Activated CD4-positive, alpha-beta T cell treated with anti-CD3 and anti-CD28 coated beads for 4 hours (primary cell): Measurements from ENCODE around the gene GPR119.
"Not testable (repeated sequence)": the region's sequence is repeated elsewhere in the genome, so short reads cannot be mapped to it uniquely, and the experiment has no call there.

Experiments used
- DNase-seq, 2 donors: peaks; one replicate each; pipeline ENCODE4 v3.0.0-alpha.2; 2020

GPR119 gene

DNA sequence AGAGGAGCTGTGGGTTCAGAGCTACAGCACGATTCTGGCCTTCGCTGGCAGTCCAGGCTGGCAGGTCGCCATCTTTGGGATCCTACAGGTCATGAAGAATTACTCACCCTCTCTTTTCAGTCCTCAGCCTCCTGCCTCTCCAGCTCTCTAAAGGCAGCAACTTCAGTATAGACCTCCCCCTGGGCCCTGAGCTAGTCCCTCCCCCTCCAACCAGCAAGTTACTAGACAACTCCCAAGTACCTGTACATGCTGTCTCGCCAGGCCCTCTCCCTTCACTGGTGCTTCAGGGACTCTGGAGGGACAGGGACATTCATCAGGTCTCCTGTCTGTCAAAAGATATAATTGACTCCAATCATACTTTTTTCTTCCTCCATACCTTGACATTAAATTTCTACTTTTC lies at the start of gene GPR119:
GPR119 (minus strand) TSS at position 155 of the 400 bp plus-strand sequence. CDS start 227 bp downstream, outside the sequence.
- DNase-seq, result no peak

GRCh38 chrX:130429236-130429635 lies 43.8 kb upstream of the GPR119 start:
- DNase-seq, result not testable (repeated sequence)

DNA sequence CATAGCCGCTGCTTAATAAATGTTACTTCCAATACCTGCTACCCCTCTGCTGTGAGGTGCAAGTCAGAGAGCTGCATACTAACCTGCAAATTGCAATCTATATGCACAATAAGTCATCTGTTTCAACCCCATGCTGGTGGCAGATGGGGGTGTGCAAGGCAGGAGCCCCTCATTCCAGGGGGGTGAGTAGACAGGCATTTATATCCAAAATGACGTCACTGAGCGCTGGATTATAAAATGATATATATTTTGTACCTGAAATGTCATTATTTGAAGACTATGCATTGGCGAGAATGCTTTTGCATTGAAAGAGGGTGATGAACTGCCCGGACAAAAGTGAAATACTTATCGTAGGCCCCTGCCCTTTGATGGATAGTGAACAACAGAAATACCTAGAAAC lies 41.1 kb upstream of the GPR119 start:
- DNase-seq, result no peak

DNA sequence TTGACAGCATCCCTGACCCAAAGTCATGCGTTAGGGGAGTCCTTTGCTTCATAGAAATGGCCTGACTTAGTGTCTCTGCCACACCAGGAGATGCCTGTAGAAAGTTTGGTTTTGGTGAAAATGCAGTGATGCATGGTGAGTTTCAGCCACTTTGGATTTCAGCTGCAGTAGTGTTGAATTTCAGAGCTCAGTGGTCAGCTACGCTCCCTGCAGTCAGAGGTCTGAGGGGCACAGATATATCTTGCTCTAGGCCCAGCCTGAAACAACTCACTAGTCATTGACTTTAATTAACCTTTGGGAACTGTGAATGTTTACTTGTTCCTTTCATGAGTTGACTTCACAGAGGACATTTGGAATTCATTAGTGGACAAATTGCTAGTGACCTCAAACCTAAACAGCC lies 33.8 kb upstream of the GPR119 start:
- no peak for DNase-seq

DNA sequence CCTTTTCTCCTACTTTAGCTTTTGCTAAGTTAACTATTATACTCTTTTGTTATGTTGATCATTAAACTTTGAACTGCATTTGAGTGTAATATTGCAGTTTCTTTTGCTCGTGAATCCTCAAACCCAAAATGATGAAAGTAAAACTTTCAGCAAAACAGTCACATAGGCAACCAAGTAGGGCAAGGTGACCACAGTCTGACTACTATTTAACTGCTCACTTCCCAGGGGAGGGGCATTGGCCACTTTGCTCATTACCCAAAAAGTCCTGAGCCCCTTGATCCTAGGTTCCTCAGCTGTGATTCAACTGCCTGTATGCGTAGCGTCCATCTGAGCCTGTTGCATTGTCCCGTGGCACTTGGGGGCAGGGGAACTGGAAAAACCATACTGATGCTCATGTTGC lies 33.3 kb upstream of the GPR119 start:
- no peak for DNase-seq

DNA sequence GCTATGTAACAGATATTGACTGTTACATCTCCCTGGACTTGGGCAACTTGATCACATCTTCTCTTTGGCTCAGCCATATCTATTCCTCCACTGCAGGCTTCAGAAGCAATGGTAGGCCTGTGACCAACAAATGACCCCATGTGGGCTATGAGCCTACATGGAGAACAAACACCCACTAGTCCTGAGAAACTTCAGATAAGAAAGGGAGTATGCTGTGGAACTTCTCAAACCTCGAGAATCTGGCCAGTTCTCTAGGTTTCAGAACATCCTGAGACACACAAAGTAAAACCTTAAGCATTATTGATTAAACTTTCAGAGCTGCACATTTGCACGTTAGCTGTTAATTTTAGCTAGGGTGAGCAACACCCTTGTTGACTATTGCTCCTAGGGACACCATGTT lies 32.6 kb upstream of the GPR119 start:
- no peak for DNase-seq

- no peak for DNase-seq
Observed at GRCh38 chrX:130416785-130417184, 31.3 kb upstream of the GPR119 start.

- DNase-seq, result no peak
Observed at GRCh38 chrX:130415201-130415600, 29.7 kb upstream of the GPR119 start.

DNA sequence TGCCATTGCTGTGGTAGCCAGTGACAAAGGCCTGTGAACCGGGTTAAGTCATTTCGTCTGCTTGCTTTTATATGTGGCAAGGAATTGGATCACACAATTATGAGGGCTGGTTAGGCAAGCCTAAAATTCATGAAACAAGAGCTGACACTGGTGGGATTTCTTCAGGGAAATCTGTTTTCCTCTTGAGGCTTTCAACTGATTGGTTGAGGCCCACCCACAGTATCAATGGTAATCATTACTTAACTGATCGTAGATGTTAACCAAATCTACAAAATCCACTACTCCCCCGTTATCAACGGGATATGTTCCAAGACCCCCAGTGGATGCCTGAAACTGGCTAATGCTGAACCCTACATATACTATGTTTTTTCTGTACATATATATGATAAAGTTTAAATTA lies 29.3 kb upstream of the GPR119 start:
- no peak for DNase-seq

- DNase-seq, result no peak
Observed at GRCh38 chrX:130413415-130413814, 27.9 kb upstream of the GPR119 start.

DNA sequence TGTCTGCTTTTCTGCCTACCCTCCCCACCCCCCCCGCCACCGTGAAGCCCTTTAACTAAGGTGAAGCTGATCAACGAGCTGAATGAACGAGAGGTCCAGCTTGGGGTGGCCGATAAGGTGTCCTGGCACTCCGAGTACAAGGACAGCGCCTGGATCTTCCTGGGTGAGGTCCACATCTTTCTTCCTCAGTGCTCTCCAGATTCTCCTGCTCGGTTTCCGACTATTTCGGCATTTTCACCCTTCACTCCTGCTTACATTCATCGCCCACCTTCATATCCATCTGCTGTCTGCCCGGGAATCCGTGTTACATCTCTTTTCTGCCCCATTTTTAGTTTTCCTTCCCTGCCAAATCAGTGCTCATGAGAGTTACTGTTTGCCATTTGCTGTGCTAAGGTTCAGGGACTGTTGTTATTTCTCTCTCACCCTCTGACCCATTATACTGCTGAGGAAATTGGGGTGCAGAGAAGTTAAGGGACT lies 16.8 kb upstream of the GPR119 start:
- DNase-seq, result no peak

DNA sequence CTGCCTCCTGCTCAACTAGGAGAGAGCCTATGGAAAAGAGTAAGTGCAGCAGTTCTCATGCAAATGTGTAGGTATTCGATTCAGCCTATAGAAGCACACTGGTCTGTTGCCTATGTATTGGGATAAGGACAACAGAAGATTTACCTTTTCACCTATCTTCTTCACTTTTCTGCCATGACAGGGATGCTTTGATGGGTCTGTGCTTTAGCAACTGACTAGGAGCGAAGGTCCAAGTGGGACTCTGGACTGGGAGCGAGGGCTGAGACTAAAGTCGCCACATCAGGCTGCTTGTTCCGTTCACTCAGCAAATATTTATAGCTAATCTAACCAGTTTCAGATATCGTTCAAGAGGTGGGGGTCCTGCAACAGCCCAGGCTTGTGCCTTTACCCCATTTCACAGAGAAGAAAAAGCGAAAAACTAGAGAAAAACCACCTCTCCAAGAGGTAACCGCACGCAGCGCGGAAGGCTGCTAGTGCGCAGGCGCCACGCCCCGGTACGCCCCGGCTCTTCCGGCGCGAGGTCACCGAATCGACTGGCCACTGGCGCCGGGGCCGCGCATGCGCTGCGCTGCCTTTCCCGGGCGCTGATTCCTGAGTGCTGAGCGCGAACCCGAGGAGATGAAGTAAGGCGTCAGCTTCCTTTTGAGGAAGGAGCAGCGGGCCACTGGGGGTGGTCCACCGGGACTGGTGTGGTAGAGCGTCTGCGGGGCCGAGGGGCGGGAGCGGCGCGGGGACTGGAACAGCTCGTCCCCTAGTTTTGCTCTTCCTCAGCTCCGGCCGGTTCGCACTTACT lies 16.1 kb upstream of the GPR119 start, which contains the start of gene RBMX2:
RBMX2 (plus strand) TSS at position 573 of the 793 bp plus-strand sequence; CDS start at position 619, 46 bp downstream.
- peak; percentile 55 to 65 for DNase-seq

GRCh38 chrX:130395341-130395740 lies 9.9 kb upstream of the GPR119 start:
- no peak for DNase-seq

DNA sequence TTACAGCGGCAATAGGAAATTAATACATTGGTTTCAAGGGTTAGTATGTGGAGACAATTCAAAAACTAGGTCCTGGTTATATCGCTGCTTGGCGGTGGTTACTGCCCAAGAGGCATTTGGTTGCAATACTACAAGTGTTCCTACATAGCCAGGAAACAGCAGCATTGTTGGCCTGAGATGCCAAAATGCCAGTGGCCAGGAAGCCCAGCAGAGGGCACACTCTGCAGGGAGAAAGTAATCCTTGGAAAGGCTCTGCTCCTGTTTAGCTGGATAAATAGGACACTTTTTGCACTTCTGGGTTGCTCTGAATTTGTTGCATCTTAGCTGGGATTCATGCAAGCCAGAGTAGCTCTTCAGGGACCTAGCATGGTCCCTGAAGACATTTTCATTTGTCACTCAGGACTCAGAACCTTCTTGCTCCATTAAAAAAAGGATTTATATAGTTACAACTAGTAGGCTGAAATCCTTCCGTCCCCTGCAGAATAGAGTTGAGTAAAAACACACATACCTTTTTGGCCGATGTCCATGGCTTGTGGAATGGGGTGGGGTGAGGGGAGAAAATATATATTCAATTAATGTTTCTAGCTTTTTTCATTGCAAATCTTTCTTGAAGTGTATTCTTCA lies 8.1 kb upstream of the GPR119 start:
- no peak for DNase-seq

DNA sequence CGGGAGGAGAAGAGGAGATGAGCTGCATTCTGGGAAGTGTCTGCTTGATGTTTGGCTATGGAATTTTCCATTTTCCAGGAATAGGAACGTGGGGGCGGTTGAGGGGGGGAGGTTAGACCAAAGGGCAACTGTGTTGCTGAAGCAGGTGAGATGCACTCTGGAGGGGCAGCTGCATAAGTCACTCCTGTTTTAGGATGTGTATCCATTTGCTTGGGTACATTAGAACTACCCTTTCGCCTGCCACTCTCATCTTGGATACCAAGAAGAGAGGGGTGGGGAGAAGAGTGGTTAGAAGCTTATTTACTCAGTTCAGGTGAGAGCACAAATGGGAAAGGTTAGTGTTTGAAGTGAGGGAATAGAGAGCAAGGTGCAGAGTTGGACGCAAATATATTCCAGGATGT lies 934 bp upstream of the GPR119 start:
- DNase-seq, result no peak

GRCh38 chrX:130378024-130378669 lies 7.3 kb downstream of the GPR119 start:
- DNase-seq, result no peak

- DNase-seq, result no peak
Observed at GRCh38 chrX:130376077-130376476, 9.4 kb downstream of the GPR119 start.

GRCh38 chrX:130352050-130352449 lies 33.4 kb downstream of the GPR119 start:
- not testable (repeated sequence) for DNase-seq

GRCh38 chrX:130351567-130351966 lies 33.9 kb downstream of the GPR119 start:
- no peak for DNase-seq

DNA sequence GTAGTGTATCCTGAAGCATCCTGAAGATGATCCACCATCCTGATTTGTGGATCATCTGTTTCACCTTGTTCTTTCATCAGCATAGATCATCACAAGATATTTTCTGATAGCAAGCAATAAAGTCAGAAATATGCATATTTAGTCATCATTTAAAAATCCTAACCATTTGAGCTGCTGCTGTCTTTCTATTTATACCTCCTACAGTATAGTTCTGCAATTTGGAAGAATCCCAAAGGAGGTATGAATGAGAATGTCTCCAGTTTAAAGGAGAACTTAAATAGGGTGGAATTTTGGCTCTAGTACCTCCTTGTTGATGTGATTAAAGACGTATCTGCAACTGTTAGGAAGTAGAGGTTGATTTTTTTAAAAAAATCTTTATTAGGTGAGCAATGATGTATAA lies 38.2 kb downstream of the GPR119 start:
- no peak for DNase-seq

DNA sequence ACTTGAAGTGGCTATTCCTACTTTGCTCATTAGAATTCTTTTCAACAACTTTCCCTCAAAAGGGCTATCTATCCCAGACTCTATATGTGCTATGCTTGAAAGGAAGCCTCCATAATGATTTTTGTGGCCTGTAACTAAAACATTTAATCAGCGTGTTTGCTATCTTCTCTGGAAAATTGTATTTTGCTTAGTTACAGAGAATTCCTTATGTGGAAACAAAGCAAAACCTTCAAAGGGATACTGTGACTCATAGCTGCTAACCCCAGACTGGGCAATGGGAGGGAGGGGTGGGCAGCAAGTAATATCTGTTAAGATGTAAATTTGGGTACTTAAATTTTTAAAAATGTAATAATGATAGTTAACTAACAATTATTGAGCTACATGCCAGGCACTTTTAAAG lies 42.1 kb downstream of the GPR119 start:
- DNase-seq, result no peak

DNA sequence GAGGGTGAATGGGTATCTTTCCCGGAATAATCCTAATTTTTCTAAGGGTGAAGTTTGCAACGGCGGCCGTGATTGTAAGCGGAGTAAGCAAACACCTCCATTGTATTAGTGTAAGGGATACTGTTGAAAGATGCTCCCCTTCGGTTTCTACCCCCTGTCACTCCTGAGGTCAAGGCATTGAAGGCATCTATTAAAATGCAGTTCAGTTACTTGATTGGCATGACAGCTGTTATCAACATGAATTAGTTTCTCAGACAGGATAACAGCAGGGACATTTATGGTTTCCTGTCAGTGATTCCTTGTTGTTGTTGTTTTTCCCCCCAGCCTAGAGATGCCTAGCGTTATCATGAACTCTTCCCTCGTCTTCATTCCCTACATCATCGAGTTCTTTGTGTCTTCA lies 45.2 kb downstream of the GPR119 start:
- no peak for DNase-seq

- peak; percentile 59 for DNase-seq
Observed at GRCh38 chrX:130339408-130340222, 45.9 kb downstream of the GPR119 start, which contains the start of gene SLC25A14. Gene SLC25A14 (plus strand): TSS chrX:130339919. CDS start chrX:130340279, 360 bp downstream.
